RWPE1 (cell line): Measurements from ENCODE around the gene GOSR2.
A peak's percentile ranks its signal among the peaks of the same experiment; 100 is the strongest.
"Not testable (repeated sequence)": the region's sequence is repeated elsewhere in the genome, so short reads cannot be mapped to it uniquely, and the experiment has no call there.

Experiments used
- CTCF ChIA-PET: fragments of 350-600 bp; sonication (Branson Sonifier 250); formaldehyde crosslinking; extraction: SDS; loops from one replicate; lab custom pipeline; 2021; lab: Yijun Ruan, JAX
- POLR2A ChIA-PET: fragments of 400-600 bp; formaldehyde crosslinking; extraction: SDS; loops from one replicate; lab custom pipeline; 2020; ENCODE audit warnings: antibody characterized with exemption; ENCODE audit not compliant: low non-redundant PET; lab: Yijun Ruan, JAX
- DNase-seq: peaks from one replicate; pipeline ENCODE4 v3.0.0; 2012; ENCODE audit warnings: low spot score
- H3K27ac ChIP-seq: fragments of 450-650 bp; 2 replicates; pipeline ENCODE4 v1.5.1; 2017
- CTCF ChIP-seq: fragments of 450-650 bp; conservative IDR thresholded peaks from 2 replicates; pipeline ENCODE4 v1.5.1; 2017; ENCODE audit warnings: low read depth, mild to moderate bottlenecking

The GOSR2 gene

GRCh38 chr17:46979147-46979863, 56.3 kb downstream of the GOSR2 start, which contains the start of gene RPRML:
TSS of gene RPRML (minus strand) at chr17:46979253. CDS start at chr17:46979007, 246 bp downstream.
- CTCF ChIA-PET = no interaction called here
- no peak within 1 kb of the TSS for H3K27ac ChIP-seq
- POLR2A ChIA-PET = no interaction called here
- DNase-seq = peak; percentile 8
- no peak for TF ChIP-seq CTCF

- no peak for DNase-seq
- ChIA-PET CTCF (interaction anchor here (0.6 to 0.7 kb wide), 2 partner anchors 639 to 1151 kb away, joined by 4 to 7 read pairs; no protein-coding TSS in a partner anchor), POLR2A (no interaction called here)
Measured at GRCh38 chr17:46982577-46982976, 59.6 kb downstream of the GOSR2 start.

DNA sequence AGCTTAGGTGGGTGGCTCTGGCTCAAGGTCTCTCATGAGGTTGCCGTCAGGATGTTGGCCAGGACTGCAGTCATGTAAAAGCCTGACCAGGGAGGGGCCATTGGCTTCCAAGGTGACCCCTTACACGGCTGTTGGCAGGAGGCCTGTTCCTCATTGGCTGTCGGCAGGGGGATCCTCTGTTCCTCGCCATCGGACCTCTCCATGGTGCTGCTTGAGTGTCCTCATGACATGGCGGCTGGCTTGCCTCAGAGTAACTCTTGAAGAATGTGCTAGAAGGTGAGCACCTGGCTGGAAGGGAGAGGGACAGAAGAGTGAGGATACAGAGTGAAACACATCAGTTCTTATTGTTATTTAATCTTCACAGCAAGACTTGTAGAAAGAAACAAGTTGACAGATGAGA, 60.8 kb downstream of the GOSR2 start:
- no peak for TF ChIP-seq CTCF
- no peak overlapping the region for H3K27ac ChIP-seq
- DNase-seq = no peak
- ChIA-PET CTCF (interaction anchor here (1.0 kb wide), 1 partner anchor 14 kb away, joined by 3 read pairs; no protein-coding TSS in a partner anchor), POLR2A (no interaction called here)

More at GRCh38 chr17:46982577-46982976, 59.6 kb downstream of the GOSR2 start:
- no peak overlapping the region for H3K27ac ChIP-seq
- no peak for TF ChIP-seq CTCF

DNA sequence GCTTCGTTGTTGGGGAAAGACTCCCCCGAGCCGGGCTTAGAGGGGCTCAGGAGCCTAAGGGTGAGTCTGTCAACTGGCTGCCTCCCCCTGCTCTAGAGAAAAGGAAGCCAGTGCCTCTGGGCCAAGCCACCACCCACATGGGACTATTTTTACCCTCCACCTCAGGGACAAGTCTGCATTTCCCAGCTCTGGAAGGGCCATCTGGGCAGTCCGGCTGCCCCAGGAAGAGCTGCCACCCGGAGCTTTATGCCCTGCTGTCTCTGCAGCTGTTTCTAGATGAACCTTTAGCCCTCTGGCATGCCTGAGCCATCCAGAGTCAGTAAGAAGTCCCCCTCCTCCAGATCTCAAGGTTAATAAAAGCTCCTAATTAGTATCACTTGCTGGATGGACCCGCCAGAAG, 61.4 kb downstream of the GOSR2 start:
- TF ChIP-seq CTCF = no peak
- no peak for DNase-seq
- CTCF ChIA-PET = interaction anchor here (1.0 kb wide), 1 partner anchor 14 kb away, joined by 3 read pairs; no protein-coding TSS in a partner anchor
- no peak overlapping the region for H3K27ac ChIP-seq
- POLR2A ChIA-PET = no interaction called here

- H3K27ac ChIP-seq = no peak overlapping the region
- POLR2A ChIA-PET = no interaction called here
- no peak for DNase-seq
- CTCF ChIA-PET = no interaction called here
- no peak for TF ChIP-seq CTCF
Measured at GRCh38 chr17:46984892-46985291, 61.9 kb downstream of the GOSR2 start.

- DNase-seq = no peak
- CTCF ChIA-PET = no interaction called here
Measured at GRCh38 chr17:46986366-46986765, 63.4 kb downstream of the GOSR2 start.

GRCh38 chr17:46987927-46988326, 65.0 kb downstream of the GOSR2 start:
- H3K27ac ChIP-seq, POLR2A ChIA-PET, DNase-seq, CTCF ChIA-PET: not testable (repeated sequence)

More at GRCh38 chr17:46986366-46986765, 63.4 kb downstream of the GOSR2 start:
- no peak overlapping the region for H3K27ac ChIP-seq
- POLR2A ChIA-PET = no interaction called here
- no peak for TF ChIP-seq CTCF
